A549 (cell line): Measurements from ENCODE around the gene DOCK6.

Source experiments
- CTCF ChIP-seq: fragments of >200 bp; sonication (Bioruptor Twin); formaldehyde crosslinking; IDR thresholded peaks from 3 replicates; pipeline ENCODE4 v1.5.1; 2016
- ESRRA ChIP-seq: fragments of 150-350 bp; IDR thresholded peaks from 2 replicates; pipeline ENCODE4 v1.6.1; 2014; ENCODE audit warnings: mild to moderate bottlenecking, low read length, borderline replicate concordance
- FOSB ChIP-seq: fragments of 250-450 bp; sonication (Bioruptor Pico); IDR thresholded peaks from 2 replicates; pipeline ENCODE4 v1.5.0; 2020; ENCODE audit warnings: mild to moderate bottlenecking, moderate library complexity
- MAFK ChIP-seq: fragments of 450-650 bp; IDR thresholded peaks from 2 replicates; pipeline ENCODE4 v1.6.1; 2014; ENCODE audit not compliant: partially characterized antibody
- MAZ ChIP-seq: fragments of 150-350 bp; IDR thresholded peaks from 2 replicates; pipeline ENCODE4 v1.6.1; 2014; ENCODE audit warnings: antibody characterized with exemption, low read depth, low read length, borderline replicate concordance
- POLR2A ChIP-seq: IDR thresholded peaks from 2 replicates; pipeline ENCODE4 v1.6.1; 2012; ENCODE audit warnings: mild to moderate bottlenecking, low read length
- SMC3 ChIP-seq: fragments of >200 bp; sonication (Bioruptor Twin); formaldehyde crosslinking; IDR thresholded peaks from 3 replicates; pipeline ENCODE4 v1.6.1; 2018; ENCODE audit warnings: inconsistent platforms
- USF2 ChIP-seq: fragments of 450-650 bp; IDR thresholded peaks from 2 replicates; pipeline ENCODE4 v1.6.1; 2014; ENCODE audit warnings: antibody characterized with exemption

GRCh38 chr19:11234486-11235075 lies 27.7 kb downstream of the DOCK6 start:
- TF ChIP-seq ESRRA (no peak), SMC3 (no peak), USF2 (no peak), CTCF (no peak), FOSB (CRISPR knock-in tag) (no peak), MAZ (no peak), MAFK (no peak), POLR2A (no peak)
